GM18508 (cell line): ENCODE results near the gene ZNF22.

ENCODE experiments used
- ATAC-seq: cut with Tn5 transposase; IDR thresholded peaks from one replicate; pipeline ENCODE4 v1.9.1; 2021; ENCODE audit warnings: moderate number of reproducible peaks; ENCODE audit not compliant: insufficient read depth, unreplicated experiment

The ZNF22 gene

DNA sequence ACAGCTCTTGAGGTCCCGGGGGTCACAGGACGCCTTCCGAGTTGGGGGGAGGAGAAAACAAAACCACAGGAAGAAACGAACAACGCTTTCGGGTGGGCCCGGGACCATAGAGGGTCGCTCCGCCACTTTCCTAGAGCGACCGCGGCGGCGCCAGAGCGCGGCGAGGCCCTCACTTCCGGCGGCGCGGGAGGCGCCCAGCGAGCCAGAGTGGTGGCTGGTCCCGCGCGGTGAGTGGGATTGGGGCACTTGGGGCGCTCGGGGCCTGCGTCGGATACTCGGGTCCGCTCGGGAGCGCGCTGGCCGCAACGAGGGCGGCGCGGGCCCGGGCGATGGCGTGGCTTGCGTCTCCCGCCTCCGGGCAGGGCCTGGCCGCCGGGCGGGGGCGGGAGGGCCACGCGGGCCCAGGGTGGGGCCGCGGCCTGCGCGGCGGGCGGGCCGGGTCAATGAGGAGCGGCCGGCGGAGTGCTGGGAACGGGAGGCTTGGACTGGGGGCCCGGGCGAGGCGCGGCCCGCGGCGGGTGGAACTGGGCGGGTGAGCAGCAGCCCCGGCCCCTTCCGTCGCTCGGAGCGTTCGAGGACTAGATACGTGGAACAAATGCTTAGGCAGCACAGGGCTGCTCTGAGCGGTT is at the start of gene ZNF22:
ZNF22 (plus strand) TSS at position 172 of the 629 bp plus-strand sequence. CDS start 2,446 bp downstream, outside the sequence.
- ATAC-seq = peak; percentile 32

DNA sequence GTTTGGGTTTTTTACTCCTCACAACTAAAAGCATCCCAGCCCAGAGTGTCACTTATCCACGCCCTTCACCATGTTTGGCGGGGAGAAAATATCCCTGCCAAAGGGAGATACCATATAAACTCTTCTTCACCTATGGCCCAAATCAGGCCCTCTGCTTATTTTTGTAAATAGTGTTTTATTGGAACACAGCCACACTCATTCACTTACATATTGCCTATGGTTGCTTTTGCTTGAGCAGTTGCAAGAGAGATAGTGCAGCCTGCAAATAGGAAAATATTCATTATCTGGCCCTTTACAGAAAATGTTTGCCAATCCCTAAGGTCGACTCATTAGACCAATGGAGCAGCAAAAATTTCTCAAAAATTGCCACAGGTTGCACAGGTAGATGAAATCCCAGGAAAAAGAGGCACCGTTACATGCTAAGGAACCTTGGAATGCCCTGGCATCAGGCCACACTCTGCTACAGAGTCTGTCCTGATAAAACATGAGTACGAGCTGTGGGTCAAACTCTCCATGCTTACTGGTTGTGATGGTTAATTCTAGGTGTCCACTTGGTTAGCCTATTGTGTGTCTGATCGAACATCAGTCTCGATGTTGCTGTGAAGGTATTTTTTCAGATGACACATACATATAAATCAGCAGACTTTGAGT is 49.0 kb upstream of the ZNF22 start:
- no peak for ATAC-seq

DNA sequence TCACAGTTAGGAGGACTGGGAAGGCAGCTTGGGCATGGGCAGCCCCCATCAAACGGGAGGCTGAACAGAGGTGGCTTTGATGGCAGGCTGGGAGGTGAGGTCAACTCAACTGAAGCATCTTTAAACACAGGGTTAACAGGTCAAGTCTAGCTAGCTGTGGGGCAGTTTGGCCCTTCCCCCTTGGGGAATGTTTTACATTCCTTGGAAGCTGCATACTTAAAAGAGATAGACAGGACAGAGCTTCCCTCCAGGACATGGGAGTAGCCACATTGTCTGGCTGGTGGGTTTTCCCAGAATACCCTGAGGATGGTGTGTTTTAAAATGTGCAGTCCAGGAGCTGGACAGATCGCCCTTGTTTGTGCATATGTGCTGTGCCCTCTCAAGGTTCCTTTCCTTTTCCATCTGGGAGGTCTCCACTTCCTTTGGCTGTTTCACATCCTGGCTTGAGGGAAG is 47.9 kb upstream of the ZNF22 start:
- ATAC-seq = no peak

DNA sequence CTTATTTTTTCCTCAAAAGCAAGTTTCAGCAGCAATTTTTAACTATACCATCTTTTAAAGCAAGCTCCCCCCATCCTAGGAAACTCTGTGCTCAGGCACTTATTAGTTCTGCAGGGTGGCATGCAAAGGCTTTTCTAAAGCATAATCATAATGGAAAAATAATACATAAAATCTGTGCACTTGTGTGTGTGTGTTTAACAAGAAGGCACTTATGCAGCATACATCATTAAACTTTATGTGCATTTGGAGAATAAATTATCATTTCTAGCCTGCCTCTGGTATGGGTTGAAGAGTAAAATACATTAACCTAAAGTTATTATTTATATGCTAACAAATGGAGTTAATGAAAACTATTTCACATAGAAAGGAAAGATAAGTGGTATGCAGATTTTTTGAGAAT is 46.7 kb upstream of the ZNF22 start:
- ATAC-seq = no peak

DNA sequence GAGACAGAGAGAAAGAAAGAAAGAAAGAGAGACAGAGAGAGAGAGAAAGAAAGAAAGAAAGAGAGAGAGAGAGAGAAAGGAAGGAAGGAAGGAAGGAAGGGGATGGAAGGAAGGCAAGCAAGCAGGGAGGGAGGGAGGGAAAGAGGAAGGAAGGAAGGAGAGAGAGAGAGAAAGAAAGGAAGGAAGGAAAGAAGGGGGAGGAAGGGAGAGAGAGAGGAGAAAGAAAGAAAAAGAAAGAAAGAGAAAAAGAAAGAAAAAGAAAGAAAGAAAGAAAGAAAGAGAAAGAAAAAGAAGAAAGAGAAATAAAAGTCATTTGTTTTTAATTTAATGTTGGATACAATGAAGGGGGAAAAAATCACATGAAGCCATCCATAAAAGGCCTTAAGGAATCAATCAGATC is 45.8 kb upstream of the ZNF22 start:
- ATAC-seq = no peak

DNA sequence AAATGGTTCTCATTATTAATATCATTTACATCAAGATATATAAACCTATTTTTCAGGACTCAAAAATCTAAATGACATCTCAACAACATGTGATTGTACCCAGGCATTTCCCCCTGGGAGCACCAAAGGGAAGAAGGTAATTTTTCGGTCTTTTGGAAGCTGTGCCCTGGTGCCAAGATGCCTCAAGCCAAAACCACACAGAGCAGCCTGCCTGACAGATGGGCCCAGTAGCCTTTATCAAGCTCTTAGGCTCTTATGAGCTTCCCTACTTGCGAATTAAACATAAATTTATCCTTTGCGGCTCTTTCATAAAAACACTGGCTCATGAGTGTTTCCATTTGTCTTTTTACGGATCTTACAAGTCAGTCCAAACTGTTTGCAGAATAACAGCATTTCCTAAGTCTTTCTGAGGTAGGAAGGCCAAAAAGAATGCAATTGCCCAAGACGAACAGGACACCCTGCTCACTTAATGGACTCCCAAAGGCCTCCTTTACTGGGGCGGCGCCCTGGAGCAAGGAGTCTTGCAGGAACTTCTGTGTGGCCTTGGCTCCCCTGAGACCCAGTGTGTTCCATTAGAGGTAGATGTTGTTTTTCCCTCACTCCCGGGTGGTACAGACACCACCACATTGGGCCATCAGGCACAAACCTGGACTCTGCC is 45.2 kb upstream of the ZNF22 start:
- ATAC-seq = no peak

DNA sequence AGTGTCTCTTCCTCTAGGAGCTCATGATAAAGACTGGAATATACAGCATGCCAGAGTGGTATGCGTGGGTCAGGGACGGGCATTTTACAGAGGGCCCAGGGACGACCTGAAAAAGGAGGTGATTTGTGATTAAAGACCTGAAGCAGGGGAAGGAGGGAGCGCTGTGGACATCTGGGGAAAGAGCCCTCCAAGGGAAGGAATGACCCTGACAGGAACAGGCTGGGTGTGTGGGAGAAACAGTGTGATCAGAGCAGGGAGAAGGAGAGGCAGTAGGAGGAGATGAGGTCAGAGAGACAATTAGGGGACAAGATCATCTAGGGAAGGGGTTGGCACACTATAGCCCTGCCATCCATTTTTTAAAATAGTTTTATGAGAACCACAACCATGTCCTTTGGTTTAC is 44.5 kb upstream of the ZNF22 start:
- no peak for ATAC-seq

DNA sequence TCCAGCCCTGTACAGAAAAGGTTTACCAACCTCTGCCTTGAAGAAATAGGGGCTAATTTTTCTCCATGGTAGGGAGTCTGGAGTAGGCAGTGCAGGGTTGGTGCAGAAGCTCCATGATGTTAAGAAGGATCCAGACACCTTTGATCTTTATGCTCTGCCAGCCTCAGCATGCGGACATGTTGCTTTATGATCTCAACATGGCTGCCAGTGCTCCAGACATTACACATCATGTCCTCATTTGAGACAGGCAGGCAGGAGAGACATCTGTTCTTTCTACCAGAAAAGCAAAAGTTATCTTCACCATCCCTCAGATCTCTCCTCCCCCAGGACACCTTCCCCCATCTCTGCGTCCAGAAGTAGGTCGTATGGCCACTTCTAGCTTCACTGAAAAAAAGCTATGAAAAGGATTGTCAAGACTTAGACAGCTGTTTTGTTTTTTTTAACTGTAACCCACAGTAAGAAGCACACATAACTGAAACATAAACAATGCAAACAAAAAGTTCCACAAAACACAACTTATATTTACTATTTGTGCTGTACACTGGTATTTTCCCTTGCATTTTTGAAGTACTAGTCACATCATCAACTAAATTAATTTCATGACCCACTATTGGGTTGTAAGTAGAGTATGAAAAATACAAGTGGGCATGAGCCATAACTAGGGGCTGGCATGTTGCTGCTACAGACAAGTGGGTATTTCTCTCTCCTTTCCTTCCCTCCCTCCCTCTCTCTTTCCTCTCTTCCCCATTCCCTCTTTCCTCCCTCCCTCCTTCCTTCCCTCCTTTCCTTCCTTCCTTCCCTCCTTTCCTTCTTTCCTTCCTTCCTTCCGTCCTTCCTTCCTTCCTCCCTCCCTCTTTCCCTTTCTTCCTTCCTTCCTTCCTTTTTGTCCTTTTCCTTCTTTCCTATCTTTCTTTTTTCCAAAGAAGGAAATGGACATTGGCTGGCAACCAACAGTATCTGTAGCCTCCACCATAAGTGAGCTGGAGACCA is 43.7 kb upstream of the ZNF22 start:
- no peak for ATAC-seq

DNA sequence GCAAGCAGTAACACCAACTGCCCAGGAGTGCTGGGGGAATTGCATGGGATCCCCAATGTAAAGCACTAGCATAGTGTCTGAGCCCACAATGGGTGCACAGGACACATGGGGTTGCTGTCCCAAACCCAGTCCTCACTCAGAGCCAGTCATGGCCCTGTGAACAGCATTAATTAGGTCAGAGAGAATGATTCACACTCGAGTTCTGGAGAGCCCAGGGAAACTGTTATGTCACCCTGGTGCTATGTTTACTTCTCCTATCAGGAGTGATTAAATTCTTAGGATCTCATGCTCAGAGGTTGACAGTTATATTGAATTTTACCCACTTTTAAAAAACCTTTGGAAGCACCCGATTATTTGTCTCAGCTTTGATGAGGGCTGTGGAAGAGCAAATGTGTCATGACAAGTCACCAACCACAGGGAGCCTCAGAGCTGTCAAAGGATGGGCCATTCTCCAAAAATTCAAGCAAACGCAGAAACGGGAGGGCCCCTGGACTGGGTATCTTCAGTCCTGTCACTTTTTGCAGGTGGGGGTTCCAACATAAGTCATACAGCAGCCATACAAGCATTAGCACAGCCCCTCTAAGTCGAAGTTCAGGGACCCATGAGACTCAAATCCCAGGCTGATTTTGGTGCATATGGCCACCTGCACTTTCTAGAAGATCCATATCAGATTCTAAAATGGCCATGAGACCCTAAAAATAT is 42.4 kb upstream of the ZNF22 start:
- no peak for ATAC-seq

DNA sequence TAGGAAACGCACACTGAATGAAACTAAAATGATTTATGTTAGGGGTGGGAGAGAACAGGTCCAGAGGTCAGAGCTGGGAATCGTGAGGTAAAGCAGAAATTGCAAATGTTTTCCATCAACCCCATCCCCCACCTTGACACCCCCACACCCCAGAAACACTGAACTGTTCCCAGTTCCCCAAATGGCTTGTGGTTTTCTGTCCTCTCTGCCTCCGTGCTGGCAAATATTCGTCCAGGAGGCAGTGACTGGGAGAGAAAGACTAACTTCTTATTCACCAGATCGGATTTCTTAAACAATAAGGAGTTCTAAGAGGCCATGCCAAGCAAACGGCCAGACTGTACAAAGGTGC is 41.9 kb upstream of the ZNF22 start:
- no peak for ATAC-seq

DNA sequence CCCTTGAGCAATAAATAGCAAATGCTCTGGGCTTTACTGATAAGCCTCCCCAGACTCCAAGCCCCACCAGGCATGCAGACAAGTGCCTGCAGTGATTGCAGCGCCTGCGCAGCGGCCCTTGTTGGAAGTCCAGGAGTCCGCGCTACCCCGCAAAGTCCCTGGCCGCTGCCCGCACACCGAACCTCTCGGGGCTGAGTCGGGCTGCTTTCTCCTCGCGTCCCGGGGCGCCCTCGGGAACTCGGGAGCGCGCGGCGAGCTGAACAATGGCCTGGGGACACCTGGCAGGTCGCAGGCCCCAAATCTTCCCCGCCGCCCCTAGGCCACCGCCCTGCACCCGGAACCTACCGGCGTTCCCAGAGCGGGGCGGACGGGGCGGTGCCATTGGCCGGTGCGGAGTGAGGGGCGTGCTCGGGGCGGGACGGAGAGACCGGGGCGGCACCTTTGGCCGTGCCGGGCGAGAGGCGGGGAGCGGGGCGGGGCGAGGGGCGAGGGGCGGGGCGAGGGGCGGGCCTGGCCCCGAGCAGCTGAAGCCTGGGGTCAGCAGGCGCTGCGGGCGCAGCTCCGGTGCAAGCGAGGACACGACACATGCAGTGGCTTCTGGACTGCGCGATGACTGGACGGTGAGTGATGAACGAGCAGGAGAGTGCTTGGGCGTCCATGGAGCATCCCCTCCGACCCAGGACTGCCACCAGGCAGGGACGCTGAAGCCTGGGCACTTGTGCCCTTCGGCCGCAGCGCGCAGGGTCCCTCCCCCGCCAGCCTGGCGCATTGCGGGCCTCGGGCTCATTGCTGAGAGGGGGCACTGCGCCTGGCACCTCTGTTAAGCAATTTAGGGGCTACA is 41.3 kb upstream of the ZNF22 start, which contains the start of gene RASSF4:
RASSF4 (plus strand) TSS at position 556 of the 841 bp plus-strand sequence. CDS start 10,401 bp downstream, outside the sequence.
- peak; percentile 81 for ATAC-seq

DNA sequence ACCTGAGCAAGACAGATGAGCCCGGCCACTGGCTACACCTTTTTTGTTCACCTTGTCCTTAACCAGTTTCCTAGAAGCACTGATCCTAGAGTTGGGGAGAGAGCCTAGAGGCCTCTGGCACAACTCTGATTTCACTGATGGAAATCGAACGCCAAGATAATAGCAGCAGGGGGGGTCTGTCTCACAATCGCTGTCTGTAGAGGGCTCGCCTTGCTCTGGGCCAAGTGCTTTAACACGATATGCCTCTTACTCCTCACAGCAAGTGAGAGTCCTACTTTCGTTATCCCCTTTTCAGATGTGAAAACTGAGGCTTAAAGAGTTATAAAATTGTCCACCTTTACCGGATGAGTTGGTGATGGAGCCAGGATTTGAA is 40.6 kb upstream of the ZNF22 start:
- ATAC-seq = no peak

DNA sequence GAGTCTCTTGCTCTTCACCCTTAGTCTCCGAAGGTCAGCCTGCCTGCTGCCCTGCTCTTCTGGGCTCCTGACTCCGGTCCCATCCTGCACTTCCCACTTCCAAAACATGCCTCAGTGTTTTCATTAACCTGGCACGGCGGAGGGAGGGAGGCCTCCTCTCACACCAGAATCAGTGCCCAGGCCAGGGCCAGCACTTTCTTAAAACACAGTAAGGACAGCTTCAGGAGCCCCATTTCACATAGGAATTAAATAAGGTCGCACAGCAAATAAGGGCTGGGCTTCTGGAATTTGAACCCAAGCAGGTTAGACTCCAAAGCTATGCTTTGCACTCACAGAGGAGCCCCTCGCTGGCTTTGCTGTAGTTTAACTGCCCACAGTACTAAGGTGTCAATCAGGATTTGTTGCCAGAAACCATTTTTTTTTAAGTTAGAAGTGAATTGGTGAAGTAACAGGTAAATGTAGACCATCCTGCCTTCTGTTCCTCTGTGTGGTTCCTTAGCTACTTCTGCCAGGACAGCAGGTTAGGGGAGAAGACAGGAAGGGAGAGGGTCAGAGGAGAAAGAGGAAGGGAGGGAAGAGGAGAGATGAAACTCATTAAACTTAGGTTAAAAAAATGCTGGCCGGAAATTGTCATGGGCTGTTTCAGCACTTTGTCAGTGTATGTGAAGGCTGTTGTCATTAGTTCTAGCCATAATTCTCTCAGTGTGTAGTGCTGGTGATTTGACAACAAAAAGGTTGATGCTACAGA is 40.1 kb upstream of the ZNF22 start:
- no peak for ATAC-seq

DNA sequence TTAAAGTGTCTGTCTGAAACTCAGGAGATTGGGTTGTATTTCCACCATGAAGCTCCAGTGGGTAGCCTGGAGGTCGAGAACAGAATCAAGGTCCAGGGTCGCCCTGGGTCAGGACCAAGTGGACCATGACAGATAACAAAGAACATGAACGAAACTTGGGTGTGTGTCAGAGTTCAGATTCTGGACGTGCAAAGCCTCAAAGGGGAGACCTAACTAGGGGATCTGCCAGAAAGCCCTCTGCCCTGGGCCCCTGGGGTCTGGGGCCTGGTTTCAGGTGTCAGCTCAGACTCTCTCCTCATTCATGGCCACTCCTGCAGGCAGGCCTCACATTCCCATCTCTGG is 39.5 kb upstream of the ZNF22 start:
- no peak for ATAC-seq

DNA sequence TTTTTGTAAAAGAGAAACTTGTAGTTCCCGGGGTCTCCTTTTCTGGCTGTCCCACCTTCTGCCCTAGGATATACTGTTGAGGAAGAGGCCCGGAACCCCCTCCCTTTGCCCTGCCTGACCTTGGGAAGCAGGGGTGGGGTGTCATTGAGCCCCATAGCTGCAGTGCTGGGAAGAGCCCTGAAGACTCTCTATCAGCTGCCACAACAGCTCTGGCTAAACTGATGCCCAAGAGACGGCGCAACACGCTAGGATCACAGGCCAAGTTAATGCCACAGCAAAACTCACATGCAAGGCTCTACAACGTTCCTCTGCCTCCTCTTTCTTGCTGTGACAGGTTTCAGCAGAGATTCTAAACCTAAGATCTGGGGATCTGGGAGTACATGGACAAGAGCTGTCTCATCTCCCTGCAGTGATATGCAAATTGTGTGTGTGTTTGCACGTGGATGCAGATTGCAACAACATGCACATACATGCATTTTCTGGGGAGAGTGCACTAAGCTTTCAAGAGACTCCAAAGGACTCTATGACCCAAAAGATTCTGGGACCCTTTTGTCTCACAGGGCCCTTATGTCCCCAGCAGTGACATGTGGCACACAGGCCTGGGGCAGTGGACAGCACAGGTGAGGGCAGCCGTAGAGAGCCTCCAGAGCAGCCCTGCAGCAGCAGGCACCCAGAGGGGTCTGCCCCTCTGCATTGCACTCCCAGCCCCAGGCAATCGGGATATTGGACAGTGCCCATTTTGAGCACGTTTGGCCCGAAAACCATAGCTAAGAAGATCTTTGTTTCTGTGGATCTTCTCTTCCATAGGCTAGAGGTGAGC is 38.6 kb upstream of the ZNF22 start:
- no peak for ATAC-seq

DNA sequence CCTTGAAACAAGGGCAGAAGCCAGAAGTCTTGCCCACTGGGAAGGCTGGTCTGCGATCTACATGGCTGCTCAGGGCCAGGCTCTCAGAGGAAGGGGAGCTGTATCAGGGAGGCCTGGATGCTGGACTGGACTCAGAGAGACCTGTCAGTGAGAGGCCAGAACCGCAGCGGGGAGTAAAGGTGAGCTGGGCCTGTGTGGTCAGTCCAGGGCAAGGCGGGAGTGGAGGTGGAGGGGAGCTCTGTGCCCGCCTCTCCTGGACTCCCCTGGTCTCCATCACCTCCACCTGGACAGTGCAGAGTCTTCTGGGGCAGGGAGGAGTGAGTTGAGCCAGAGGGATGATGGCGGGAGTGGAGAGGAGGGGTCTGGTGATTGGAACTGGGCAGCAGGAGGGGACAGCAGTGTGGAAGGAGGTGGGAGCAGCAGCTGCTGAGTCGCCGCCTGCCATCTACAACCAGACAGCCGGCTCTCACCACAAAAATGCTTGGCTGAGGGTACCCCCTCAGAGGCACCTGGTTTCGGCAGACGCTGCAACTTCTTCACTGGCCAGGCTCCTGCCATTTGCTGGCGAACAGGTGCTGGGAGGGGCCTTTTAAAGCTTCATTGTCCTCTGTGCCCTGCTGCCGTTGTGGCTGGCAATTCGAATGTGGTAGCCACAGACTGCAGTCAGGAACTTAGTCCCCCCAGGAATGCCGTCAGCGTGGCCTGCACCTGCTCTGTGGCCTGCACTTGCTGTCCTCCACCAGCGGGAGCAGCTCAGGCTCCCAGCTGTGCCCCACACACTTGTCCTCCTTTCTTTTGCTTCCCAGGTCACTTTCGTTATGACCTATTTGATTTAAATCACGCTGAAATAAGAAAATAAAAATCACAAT is 37.6 kb upstream of the ZNF22 start:
- ATAC-seq = no peak
